OCI-M2 (cell line): Measurements from ENCODE around the gene MED16.

Experiments used
- DNase-seq: peaks from one replicate; lab custom pipeline; 2025; ENCODE audit not compliant: unreplicated experiment; lab: John Stamatoyannopoulos, UW

The MED16 gene

DNA sequence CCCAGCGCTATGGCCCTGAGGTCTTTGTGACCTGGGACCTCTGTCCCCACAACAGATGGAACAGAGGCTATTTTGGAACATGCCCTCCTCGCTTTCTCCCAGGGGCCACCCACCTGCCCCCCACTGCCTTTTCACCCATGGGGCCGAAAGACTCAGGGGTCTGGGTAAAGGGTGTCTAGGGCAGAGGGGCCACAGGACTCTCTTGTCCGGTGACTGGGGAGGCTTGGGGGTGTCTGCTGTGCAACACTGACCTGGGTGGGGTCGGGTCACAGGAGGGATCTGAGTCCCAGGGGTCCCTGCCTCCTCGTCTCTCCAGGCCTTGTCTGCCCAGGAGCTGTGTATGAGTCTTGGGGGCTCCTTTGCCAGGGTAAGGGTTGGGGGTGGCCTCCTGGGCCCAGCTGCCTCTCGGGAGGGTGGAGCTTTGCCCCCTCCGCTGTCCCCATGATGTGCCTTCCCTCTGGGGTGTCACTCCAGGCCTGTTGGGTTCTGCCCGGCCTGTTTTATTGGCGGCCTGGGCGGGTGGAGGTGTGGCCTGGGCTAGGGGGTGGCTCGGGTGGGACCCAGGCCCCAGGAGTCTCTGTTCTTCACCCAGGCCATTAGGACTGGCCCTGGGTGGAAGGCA, 34.9 kb upstream of the MED16 start:
- no peak for DNase-seq

DNA sequence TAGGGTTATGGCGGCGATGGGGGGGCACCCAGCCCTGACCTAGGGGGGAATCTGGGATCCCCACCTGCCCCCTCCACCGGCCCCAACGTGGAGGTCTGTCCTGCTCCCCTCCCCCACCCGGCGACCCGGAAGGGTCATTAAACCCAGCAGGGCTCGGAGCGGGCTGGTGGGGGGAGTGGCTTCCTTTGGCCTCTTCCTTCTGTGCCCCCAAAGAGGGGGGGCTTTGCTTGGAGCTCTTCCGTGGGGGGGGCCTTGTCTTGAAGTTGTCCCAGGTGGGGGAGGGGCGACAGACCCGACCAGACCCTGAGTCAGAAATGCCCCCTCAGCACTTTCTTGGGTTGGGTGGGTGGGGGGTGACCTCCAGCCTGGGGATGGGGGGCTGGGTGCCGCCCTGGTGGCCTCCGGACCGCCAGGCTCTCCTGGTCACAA, 34.4 kb upstream of the MED16 start:
- no peak for DNase-seq

DNA sequence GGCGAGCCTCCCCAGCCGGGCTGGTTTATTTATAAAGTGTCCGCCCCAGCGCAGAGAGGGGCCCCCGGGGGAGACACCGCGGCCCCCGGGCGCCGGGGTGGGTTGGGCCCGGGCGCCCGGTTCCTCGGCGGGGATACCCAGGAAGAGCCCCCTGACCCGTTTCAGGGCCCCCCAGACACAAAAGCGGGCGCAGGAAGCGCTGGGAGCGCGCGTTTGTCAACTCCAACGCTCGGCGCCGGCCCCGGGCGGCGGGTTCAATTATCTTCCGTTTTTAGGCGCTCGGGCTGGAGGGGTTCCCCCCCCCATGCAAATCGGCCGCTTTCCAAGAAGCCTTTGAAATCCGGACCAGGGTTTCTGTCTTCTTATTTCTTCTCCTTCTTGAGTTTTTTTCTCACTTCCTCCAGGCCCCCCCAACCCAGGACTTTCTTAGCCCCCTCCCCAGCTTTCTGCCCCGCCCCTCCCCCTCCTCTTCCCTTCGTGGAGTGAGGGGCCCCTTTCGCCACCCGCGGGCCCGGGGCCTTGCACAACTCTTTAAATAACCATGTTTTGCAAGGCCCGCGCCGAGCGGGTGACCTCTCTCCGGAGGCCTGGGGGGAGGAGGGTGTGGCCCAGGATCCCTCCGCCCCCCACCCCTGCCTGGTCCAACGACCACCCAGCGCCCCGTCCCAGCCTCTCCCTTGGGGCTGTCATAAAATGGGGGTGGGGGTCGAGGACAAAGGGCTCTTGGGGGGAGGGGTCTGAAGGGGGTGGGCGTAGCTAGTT, 33.8 kb upstream of the MED16 start:
- DNase-seq: no peak

DNA sequence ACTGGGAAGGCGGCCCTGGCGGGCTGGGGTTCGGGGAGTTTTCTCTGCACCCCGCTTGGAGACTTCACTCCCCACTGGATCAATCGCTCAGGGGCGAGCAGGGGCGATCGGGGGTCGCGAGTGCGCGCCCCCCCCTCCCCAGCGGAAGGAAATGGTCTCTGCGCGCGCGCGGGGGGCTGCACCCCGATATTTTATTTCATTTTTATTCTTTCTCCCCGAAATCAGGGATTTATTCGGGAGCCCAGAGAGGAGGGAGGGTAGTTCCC, 33.3 kb upstream of the MED16 start:
- no peak for DNase-seq

DNA sequence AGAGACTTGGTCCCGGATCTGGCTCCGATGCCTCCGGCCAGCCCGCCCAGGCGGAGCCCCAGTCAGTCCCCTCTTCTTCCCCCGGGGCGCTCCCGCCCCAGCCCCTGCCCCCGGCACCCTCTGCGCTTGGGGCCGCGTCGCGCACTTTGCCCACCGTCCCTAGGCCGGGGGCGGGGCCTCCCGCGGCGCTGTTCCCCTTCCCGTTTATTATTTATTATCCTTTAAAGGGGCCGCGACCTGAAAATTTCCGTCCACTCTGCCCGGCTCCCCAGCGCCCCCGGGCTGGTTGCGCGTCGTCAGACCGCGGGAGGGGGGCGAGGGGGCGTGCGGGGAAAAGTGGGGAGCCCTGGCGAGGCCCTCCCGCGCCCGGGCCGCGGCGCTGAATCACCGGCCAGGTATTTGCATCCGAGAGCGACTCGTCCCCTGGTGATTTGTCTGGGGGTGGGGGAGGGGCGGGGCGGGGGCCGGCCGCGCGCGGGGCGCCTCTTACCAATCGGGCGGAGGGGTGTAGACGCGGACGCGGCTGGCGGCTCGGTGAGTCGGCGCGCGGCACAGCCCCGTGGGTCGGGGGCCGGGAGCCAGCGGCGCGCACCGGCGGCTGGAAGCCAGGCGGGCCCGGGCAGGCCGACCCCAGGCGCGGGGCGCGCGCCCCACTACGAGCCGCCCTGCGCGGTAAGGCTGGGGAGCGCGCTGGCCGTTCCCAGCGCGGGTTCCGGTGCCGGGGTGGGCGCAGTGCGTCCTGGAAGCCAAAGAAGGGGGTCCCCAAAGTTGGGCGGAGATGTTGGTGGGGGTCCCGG, 32.7 kb upstream of the MED16 start, which contains the start of gene ARID3A:
TSS of gene ARID3A (plus strand) at position 510 of the 797 bp plus-strand sequence. CDS start 3,494 bp downstream, outside the sequence.
- no peak for DNase-seq

DNA sequence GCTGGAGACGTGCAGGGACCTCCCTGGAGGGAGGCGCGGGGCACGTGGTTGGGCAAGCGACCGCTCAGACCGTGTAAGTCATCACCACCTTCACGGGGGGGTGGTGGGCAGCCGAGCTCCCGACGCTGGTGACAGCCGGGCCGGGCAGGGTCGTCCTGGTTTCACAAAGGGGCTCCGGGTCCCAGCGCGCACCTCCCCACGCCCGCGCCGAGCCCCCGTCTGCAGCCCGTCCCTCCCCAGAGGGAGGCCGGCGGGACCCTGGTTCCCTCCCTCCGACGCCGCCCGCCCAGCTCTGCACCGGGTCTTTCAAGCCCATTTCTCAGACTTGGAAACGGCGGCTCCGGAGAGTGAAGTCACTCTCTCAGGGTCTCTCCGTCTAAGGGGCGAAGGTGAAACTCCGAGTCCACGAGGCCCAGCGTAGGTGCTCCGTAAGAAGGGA, 32.1 kb upstream of the MED16 start:
- no peak for DNase-seq

DNA sequence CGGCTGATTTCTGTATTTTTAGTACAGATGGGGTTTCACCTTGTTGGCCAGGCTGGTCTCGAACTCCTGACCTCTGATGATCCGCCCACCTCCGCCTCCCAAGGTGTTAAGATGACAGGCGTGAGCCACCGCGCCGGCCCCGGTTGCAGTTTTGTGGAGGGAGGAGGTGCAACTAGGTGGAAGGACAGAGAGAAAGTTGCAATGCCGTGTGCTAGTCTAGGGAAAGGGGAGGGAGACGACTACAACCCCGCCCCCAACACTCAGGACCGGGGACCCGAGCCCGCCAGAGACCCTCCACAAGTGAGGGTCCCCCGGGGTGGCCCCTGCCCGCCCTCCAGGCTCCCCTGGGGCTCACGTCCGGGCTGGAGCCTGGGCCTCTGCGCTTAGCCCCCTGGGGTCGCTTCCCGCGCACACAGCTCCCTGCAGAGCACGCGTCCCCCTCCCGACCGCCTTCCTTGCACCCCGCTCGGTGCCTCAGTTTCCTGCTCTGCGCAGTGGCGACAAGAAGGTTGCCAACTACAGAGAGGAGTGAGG, 31.6 kb upstream of the MED16 start:
- DNase-seq: no peak

DNA sequence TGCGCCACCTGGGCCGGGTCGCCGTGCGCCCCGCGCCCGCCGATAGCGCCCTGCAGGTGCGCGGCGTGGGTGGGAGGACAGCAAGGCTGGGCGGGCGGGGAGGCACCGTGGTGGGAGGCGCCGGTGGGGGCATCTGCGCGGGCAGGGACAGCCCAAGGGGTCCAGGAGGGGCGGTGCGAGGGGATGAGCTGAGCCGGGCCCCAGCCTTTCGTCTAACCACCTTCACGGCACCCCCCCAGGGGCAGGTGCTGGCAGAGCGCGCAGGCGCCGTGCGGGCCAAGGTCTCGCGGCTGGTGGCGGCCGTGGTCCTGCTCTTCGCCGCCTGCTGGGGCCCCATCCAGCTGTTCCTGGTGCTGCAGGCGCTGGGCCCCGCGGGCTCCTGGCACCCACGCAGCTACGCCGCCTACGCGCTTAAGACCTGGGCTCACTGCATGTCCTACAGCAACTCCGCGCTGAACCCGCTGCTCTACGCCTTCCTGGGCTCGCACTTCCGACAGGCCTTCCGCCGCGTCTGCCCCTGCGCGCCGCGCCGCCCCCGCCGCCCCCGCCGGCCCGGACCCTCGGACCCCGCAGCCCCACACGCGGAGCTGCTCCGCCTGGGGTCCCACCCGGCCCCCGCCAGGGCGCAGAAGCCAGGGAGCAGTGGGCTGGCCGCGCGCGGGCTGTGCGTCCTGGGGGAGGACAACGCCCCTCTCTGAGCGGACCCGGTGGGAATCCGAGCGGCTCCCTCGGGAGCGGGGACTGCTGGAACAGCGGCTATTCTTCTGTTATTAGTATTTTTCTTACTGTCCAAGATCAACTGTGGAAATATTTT, 27.3 kb upstream of the MED16 start:
- DNase-seq: no peak

DNA sequence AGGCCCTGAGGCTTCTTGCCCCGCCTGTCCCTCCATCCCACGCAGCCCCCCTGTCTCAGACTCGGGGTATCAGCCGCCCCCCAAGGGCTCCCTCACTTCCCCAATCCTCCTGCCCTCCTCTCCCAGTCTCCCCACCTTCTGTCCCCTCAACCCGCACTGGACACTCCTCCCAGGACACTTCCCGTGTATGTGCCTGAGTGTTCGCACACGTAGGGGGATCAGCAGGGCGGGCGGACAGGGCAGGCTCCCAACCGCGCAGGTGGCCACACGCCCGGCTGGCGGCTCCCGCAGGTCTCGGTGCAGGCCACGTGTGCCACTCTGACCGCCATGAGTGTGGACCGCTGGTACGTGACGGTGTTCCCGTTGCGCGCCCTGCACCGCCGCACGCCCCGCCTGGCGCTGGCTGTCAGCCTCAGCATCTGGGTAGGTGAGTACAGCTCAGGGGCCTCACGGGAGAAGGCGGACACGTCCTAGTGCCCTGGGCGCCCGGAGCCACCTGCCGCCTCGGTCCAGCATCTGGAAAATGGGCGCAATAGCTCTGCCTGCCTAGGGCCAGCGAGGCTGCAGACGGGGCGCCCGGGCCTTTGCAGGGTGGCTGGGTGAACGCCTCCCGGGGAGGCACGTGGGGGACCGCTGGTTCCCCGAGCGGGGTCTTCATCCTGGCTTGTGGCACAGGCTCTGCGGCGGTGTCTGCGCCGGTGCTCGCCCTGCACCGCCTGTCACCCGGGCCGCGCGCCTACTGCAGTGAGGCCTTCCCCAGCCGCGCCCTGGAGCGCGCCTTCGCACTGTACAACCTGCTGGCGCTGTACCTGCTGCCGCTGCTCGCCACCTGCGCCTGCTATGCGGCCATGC, 26.4 kb upstream of the MED16 start:
- DNase-seq: no peak

DNA sequence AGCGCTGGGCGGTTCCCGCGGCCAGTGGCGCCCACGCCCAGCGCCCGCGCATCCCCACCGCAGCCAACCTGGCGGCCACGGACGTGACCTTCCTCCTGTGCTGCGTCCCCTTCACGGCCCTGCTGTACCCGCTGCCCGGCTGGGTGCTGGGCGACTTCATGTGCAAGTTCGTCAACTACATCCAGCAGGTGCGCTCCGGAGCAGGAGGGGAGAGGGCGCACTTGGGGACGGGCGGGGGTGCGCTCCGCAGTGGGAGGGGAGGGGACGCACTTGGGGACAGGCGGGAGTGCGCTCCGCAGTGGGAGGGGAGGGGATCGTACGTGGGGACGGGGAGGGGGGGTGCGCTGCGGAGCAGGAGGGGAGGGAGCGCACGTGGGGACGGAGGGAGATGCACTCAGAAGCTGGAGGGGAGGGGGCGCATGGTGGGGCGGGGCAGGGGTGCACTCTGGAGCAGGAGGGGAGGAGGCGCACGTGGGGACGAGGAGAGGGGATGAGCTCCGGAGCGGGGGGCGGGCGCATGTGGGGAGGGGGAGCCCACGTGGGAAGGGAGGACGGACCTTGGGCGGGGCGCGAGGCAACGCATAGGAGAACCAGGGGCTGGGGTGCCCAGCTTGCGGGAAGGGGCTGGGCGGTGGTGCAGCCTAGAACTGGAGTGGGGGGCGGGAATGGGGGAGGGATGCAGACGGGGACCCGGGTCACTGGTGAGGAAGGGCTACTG, 25.7 kb upstream of the MED16 start:
- DNase-seq: no peak

DNA sequence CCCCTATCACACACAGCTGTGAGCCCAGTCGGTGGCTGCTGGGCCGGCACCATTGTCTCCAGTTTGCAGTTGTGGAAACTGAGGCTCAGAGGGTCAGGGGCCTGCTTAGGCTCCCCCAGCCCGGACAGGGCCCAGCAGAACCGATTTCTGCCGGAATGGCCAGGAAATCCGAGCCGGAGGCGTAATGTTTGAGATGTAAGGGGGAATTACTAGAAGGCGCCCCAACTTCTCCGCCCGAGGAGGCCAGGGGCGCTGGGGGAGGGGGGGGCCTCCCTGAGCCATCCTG, 25.1 kb upstream of the MED16 start:
- DNase-seq: no peak

DNA sequence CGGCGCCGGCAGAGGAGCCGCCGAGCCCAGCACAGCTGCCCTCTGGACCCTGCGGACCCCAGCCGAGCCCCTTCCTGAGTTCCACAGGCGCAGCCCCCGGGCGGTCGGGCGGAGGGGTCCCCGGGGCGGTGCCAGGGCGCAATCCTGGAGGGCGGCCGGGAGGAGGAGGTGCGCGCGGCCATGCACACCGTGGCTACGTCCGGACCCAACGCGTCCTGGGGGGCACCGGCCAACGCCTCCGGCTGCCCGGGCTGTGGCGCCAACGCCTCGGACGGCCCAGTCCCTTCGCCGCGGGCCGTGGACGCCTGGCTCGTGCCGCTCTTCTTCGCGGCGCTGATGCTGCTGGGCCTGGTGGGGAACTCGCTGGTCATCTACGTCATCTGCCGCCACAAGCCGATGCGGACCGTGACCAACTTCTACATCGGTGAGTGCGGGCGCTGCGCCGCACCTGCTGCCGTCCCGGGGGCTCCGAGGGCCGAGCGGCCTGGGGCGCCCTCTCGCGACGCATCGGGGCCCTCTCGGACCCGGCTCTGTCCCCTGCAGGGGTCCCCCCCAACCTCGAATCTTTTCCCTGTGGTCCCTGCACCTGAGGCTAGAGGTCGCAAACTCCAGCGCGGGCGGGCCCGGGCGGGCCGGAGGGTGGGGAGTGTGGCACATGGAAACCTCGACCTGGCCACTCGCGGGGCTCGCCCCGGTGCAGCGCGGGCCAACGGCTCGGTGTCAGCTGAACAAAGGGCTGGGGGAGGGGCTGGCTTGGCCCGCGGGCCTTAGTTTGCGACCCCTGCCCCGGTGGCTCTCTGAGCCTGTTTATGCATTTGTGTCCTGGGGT, 24.6 kb upstream of the MED16 start, which contains the start of gene KISS1R:
TSS of gene KISS1R (plus strand) at position 11 of the 829 bp plus-strand sequence. CDS start at position 181, 170 bp downstream.
- no peak for DNase-seq

DNA sequence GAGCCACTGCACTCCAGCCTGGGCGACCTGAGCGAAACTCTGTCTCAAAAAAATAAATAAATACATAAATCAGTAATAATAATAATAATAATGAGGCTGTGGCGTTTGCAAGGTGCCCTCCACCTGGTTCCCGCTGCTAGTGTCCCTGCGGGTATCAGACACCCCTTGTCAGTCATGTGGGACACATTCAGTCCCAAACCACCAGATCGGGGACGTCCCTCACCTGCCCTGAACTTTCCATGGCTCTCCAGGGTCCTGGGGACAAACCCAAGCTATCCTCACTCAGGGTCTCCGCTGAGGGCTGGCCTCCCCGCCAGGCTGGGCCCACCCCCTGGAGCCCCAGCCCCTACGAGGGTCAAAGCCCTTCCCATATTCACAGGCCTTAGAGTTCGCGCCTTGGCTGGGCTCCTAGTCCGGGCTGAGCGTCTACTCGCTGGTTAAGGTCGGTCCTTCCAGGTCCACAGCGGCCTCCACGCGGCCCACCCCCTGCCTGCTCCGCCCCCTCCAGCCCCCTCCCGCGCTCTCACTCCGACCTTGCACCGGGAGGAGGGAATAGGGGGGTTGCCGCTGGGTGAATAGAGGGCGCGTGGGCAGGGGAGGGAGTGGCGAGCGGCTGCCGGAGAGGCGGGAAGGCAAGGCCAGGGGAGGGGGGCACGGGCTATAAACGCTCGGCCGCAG, 23.8 kb upstream of the MED16 start:
- no peak for DNase-seq

DNA sequence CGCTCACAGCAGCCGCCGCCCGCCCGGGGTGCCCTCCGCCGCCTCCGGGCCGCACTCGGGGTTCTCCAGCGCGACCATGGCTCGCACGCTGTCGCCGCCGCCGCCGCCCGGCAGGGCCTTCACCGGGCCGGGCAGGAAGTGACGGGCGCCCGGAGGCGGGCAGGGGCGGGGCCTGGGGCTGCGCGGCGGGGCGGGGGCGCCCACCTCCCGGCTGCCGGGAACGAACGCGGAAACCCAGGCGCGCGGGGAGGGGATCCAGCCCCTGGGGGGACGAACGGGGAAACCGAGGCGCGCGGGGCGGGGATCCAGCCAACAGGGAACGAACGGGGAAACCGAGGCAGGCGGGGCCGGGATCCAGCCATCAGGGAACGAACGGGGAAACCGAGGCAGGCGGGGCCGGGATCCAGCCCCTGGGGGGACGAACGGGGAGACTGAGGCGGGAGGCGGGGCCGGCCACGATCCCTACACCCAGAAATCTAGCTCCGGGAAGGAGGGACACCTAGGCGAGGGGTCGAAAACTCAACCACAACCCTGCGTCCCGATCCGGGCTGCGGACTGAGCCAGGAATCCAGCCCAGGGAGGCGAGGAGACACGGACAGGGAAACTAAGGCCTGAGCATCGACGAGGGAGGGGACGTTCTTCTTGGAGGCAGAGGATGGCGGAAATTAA, 20.2 kb upstream of the MED16 start, which contains the start of gene R3HDM4:
TSS of gene R3HDM4 (minus strand) at position 140 of the 669 bp plus-strand sequence. CDS start at position 78, 62 bp downstream.
- no peak for DNase-seq

DNA sequence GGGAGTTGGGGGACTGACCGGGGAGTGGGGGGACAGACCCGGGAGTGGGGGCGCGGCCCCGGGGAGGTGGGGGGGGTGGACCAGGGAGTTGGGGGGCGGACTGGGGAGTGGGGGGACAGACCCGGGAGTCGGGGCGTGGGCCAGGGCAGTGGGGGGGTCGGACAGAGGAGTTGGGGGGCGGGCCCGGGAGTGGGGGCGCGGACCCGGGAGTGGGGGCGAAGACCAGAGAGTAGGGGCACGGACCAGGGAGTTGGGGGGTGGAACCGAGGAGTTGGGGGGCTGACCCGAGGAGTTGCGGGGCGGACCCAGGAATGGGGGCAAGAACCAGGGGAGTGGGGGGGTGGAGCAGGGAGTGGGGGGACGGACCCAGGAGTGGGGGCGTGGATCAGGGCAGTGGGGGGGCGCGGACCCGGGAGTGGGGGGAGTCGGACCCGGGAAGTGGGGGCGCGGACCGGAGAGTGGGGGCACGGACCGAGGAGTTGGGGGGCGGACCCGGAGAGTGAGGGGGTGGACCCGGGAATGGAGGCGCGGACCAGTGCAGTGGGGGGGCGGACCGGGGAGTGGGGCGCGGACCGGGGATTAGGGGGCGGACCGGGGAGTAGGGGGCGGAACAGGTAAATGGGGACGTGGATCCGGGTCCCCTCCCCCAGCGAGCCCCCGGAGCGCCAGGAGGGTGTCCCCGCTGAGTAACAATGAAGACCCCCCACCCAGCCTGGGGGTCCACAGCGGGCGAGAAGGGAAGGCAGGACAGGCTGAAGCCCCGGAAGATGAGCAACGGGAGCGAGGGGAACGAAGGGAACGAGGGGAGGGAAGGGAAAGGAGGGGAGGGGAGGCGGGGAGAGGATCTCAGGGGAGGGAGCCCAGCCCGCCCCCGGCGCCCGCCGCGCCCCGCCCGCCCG, 19.4 kb upstream of the MED16 start:
- DNase-seq: no peak
